Mesenchymal stem cell (in vitro differentiated cells and primary cell): ENCODE data around the gene LMO1.

Experiments
- DNase-seq: peaks from one replicate; pipeline ENCODE4 v3.0.0-alpha.2; 2013
- H2AFZ ChIP-seq: one replicate; pipeline ENCODE4 v1.6.1; 2013; ENCODE audit warnings: low read depth, mild to moderate bottlenecking, control low read depth, inconsistent platforms, low read length, moderate library complexity
- H2AK5ac ChIP-seq: 2 replicates; pipeline ENCODE4 v1.6.1; 2013; ENCODE audit warnings: low read length, moderate library complexity, mild to moderate bottlenecking, inconsistent platforms; ENCODE audit not compliant: severe bottlenecking
- H2BK120ac ChIP-seq: one replicate; pipeline ENCODE4 v1.6.1; 2013; ENCODE audit warnings: low read depth, mild to moderate bottlenecking, inconsistent platforms, low read length, moderate library complexity
- H2BK12ac ChIP-seq, 2 experiments: one replicate each; pipeline ENCODE4 v1.6.1; 2013; ENCODE audit warnings: inconsistent platforms in 2 of 2, low read length in 2 of 2, mild to moderate bottlenecking in 2 of 2, moderate library complexity in 2 of 2, control low read depth in 1 of 2
- H2BK15ac ChIP-seq: one replicate; pipeline ENCODE4 v1.6.1; 2013; ENCODE audit warnings: mild to moderate bottlenecking, low read depth, inconsistent platforms; ENCODE audit not compliant: poor library complexity, severe bottlenecking
- H2BK5ac ChIP-seq: 2 replicates; pipeline ENCODE4 v1.6.1; 2013; ENCODE audit warnings: low read depth, mild to moderate bottlenecking, low read length, control low read depth, inconsistent platforms; ENCODE audit not compliant: poor library complexity, severe bottlenecking
- H3K14ac ChIP-seq, 2 experiments: one replicate each; pipeline ENCODE4 v1.6.1; 2013; ENCODE audit warnings: inconsistent platforms in 2 of 2, low read length in 2 of 2, control low read depth in 1 of 2, mild to moderate bottlenecking in 1 of 2, moderate library complexity in 1 of 2
- H3K18ac ChIP-seq, 2 experiments: one replicate each; pipeline ENCODE4 v1.6.1; 2013; ENCODE audit warnings: inconsistent platforms in 2 of 2, low read length in 2 of 2, control low read depth in 1 of 2, low read depth in 1 of 2, mild to moderate bottlenecking in 1 of 2
- H3K23ac ChIP-seq, 2 experiments: one replicate each; pipeline ENCODE4 v1.6.1; 2013; ENCODE audit warnings: inconsistent platforms in 2 of 2, low read length in 2 of 2, mild to moderate bottlenecking in 2 of 2, moderate library complexity in 2 of 2, control low read depth in 1 of 2
- H3K27ac ChIP-seq: 2 replicates; pipeline ENCODE4 v1.5.1; 2013; ENCODE audit warnings: mild to moderate bottlenecking, moderate library complexity, low read length, control low read depth, inconsistent platforms; ENCODE audit not compliant: poor library complexity, severe bottlenecking
- H3K27me3 ChIP-seq, 2 experiments: 2 replicates each; pipeline versions ENCODE4 v1.6.1 to v1.7.0; 2013; ENCODE audit warnings: low read length in 2 of 2, mild to moderate bottlenecking in 2 of 2, moderate library complexity in 2 of 2, control low read depth in 1 of 2, inconsistent platforms in 1 of 2; ENCODE audit not compliant: control insufficient read depth in 1 of 2, insufficient read depth in 1 of 2
- H3K36me3 ChIP-seq, 2 experiments: 2 replicates each; pipeline versions ENCODE4 v1.6.1 to v1.7.0; 2013; ENCODE audit warnings: low read length in 2 of 2, control low read depth in 1 of 2, inconsistent platforms in 1 of 2, low read depth in 1 of 2, mild to moderate bottlenecking in 1 of 2; ENCODE audit not compliant: insufficient read depth in 2 of 2, control insufficient read depth in 1 of 2
- H3K4ac ChIP-seq, 2 experiments: one replicate each; pipeline ENCODE4 v1.6.1; 2013; ENCODE audit warnings: inconsistent platforms in 2 of 2, low read length in 2 of 2, mild to moderate bottlenecking in 2 of 2, moderate library complexity in 2 of 2, control low read depth in 1 of 2, low read depth in 1 of 2
- H3K4me1 ChIP-seq: 2 replicates; pipeline ENCODE4 v1.6.1; 2013; ENCODE audit warnings: low read depth, low read length, control low read depth; ENCODE audit not compliant: control insufficient read depth, insufficient read depth
- H3K4me2 ChIP-seq: 2 replicates; pipeline ENCODE4 v1.6.1; 2013; ENCODE audit warnings: low read length, mild to moderate bottlenecking, inconsistent platforms; ENCODE audit not compliant: poor library complexity, severe bottlenecking
- H3K4me3 ChIP-seq, 2 experiments: 2 replicates each; pipeline versions ENCODE4 v1.5.1 to v1.7.0; 2013; ENCODE audit warnings: low read length in 2 of 2, mild to moderate bottlenecking in 2 of 2, control low read depth in 1 of 2, low read depth in 1 of 2; ENCODE audit not compliant: insufficient read depth in 1 of 2
- H3K79me1 ChIP-seq: replicated peaks from 2 replicates; pipeline ENCODE4 v1.6.1; 2013; ENCODE audit warnings: mild to moderate bottlenecking, control low read depth, low read length, inconsistent platforms; ENCODE audit not compliant: poor library complexity, severe bottlenecking
- H3K9ac ChIP-seq: 2 replicates; pipeline ENCODE4 v1.7.0; 2013; ENCODE audit warnings: mild to moderate bottlenecking, low read length, moderate library complexity
- H3K9me3 ChIP-seq: 2 replicates; pipeline ENCODE4 v1.7.0; 2013; ENCODE audit warnings: mild to moderate bottlenecking, low read length; ENCODE audit not compliant: control insufficient read depth
- H4K8ac ChIP-seq: one replicate; pipeline ENCODE4 v1.6.1; 2013; ENCODE audit warnings: inconsistent platforms, mild to moderate bottlenecking, low read length, moderate library complexity
- H4K91ac ChIP-seq: one replicate; pipeline ENCODE4 v1.6.1; 2013; ENCODE audit warnings: mild to moderate bottlenecking, low read length, inconsistent platforms
- WGBS: methylation state at CpG from one replicate; pipeline ENCODE4 v1.1.7; 2013; ENCODE audit warnings: mixed read lengths; 5-methylcytosine and 5-hydroxymethylcytosine counted together

The LMO1 gene

DNA sequence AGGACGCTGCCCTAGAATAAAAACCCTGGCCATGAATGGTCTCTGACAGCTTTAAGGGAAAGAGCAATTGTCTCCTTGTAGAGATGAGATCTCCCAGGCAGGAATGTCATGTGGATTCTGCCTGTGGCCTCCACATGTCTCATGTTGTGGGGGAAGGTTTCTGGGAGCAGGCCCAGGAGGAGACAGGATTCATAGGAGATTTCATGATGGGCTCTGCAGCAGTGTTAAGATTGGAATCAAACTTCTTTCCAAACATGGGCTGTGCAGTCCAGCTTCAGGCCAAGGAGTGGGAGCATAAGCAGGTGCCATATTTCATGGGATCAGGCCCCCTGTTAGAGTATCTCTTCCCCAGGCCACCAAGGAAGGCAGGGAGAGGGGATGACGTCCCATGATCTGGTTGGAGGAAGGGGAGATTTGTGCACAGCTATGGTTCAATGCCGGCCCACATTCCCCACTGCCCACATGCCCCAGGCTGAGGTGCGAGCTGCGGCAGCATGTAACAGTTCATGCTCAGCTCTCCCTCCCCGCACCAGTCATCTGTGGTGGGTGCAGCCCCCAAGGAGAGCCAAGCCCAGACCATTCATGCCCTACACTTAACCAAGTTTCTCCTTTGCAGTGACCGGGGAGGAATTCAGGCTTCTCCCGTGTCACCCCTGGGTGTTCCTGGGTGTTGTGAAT lies 42.5 kb downstream of the LMO1 start:
- Histone ChIP-seq H4K8ac (no peak overlapping the region), H3K27ac (no peak overlapping the region), H3K4me3 (no peak overlapping the region), H3K4me1 (no peaks in the 10 kb centered on the region), H2BK120ac (no peak overlapping the region), H2AK5ac (no peak overlapping the region), H3K9ac (no peak overlapping the region), H3K4me2 (no peak overlapping the region), H3K23ac (no peak overlapping the region), H3K14ac (no peak overlapping the region), H2BK5ac (no peak overlapping the region), H2BK12ac (no peak overlapping the region), H3K9me3 (no peaks in the 10 kb centered on the region), H2AFZ (no peak overlapping the region), H2BK15ac (no peak overlapping the region), H3K4ac (no peak overlapping the region), H3K36me3 (no peaks in the 10 kb centered on the region), H3K79me1 (no peaks in the 10 kb centered on the region), H4K91ac (no peak overlapping the region), H3K18ac (no peak overlapping the region), H3K27me3 (peaks cover 37 to 45% of the 10 kb centered on the region in 2 experiments)
- DNase-seq = no peak
- WGBS = 90% methylated on average over 8 of the region's 8 CpGs

DNA sequence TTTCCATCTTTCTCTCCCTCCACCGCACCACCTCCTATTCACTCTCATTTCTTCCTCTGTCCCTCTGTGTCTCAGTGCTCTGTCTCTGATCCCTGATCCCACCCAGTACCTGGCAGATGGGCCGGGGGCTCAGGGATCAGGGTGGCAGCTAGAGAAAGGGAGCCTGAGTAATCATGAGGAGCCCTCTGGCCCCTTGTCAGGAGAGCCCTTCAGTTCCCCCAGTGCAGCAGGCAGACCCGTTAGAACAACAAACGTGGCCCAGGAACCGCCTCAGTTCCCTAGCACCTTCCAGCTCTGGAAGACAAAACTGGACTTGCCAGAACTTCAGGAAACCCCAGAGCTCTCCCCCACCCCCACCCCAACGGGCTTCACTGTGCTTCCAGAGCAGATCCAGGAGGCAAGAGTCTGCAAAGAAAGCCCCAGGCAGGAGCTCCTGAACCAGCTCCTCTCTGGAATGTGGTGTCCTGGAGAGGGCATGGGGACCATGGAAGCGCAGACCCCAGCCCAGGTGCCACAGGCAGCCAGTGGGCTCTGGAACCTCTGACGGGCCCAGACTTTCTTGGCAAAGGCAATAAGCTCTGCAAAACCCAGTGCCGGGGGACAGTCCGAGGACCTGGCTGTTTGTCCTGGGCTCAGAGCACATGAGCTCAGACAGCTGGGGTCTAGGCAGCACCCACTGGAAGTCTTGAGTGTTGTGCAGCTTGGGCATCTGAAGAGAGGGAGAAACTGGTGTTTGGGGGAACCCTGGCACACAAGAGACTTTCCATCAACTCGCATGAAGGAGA lies 43.2 kb downstream of the LMO1 start:
- H2BK5ac ChIP-seq = no peak overlapping the region
- no peak overlapping the region for H3K4ac ChIP-seq
- no peak overlapping the region for H3K27ac ChIP-seq
- H3K27me3 ChIP-seq = peaks cover 44 to 52% of the 10 kb centered on the region in 2 experiments
- H2AFZ ChIP-seq = no peak overlapping the region
- H2BK15ac ChIP-seq = no peak overlapping the region
- H3K23ac ChIP-seq = no peak overlapping the region
- H3K4me3 ChIP-seq = no peak overlapping the region
- no peak overlapping the region for H2AK5ac ChIP-seq
- no peak overlapping the region for H3K14ac ChIP-seq
- no peaks in the 10 kb centered on the region for H3K79me1 ChIP-seq
- H3K18ac ChIP-seq = no peak overlapping the region
- no peaks in the 10 kb centered on the region for H3K4me1 ChIP-seq
- no peaks in the 10 kb centered on the region for H3K9me3 ChIP-seq
- H4K91ac ChIP-seq = no peak overlapping the region
- no peak overlapping the region for H4K8ac ChIP-seq
- H3K9ac ChIP-seq = no peak overlapping the region
- H2BK12ac ChIP-seq = no peak overlapping the region
- no peak overlapping the region for H2BK120ac ChIP-seq
- H3K36me3 ChIP-seq = no peaks in the 10 kb centered on the region
- WGBS = 85% methylated on average over 10 of the region's 11 CpGs
- no peak for DNase-seq
- H3K4me2 ChIP-seq = no peak overlapping the region

DNA sequence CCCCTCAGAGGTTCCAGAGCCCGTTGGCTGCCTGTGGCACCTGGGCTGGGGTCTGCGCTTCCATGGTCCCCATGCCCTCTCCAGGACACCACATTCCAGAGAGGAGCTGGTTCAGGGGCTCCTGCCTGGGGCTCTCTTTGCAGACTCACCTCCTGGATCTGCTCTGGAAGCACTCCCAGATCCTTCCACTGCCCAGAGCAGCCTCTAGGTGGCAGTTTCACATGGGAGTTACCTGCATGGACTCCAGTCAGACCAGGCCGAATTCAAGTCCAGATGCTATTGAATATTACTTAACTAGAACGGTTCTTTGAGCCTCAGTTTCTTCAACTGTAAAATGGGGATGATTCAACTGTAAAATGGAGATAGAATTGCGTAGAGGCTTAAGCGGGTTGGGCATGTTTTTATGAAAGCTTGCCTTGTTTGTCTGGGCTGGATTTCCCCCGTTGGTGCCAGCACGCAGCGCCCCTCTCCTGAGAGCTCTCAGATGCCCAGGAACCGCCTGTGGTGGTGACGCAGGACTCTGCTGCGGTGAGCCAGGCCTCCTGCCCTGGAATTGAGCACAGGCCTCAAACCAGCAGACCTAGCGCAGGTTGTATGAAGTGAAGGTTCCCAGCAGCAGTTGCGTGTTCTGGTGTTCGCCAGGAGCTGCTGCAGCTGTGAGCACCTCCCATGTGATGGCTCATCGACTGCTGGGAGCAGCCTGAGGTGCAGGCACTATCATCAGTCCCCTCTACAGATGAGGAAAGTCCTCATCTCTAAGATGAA lies 44.2 kb downstream of the LMO1 start:
- Histone ChIP-seq H2AK5ac (no peak overlapping the region), H2BK12ac (no peak overlapping the region), H3K14ac (no peak overlapping the region), H2BK120ac (no peak overlapping the region), H2BK15ac (no peak overlapping the region), H3K18ac (no peak overlapping the region), H3K9ac (no peak overlapping the region), H3K36me3 (no peaks in the 10 kb centered on the region), H3K4me2 (no peak overlapping the region), H3K79me1 (no peaks in the 10 kb centered on the region), H4K91ac (no peak overlapping the region), H2AFZ (no peak overlapping the region), H3K4me3 (no peak overlapping the region), H3K9me3 (no peaks in the 10 kb centered on the region), H2BK5ac (no peak overlapping the region), H3K23ac (no peak overlapping the region), H3K27me3 (peaks cover 53 to 60% of the 10 kb centered on the region in 2 experiments), H3K4me1 (no peaks in the 10 kb centered on the region), H3K4ac (no peak overlapping the region), H4K8ac (no peak overlapping the region), H3K27ac (no peak overlapping the region)
- DNase-seq = peak; percentile 48
- 86% methylated on average over 15 of the region's 16 CpGs for WGBS

DNA sequence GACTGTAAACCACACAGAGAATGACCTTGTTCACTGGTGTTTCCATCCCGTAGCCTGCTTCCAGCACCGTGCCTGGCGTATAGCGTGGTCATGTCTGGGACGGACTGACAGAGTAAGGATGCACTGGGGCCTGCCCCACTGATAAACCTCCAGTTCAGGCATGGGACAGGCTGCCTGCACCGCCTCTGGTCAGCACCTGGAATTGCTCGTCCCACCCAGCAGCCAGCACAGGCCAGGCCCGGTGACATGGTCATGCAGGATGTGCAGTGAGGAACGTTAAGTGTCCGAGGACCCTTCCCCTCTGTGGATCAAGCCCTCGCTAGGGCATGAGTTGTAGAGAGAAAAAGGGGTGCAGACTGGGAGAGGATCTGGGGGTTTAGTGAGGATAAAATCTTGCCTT lies 44.8 kb downstream of the LMO1 start:
- DNase-seq = no peak
- Histone ChIP-seq H3K36me3 (no peaks in the 10 kb centered on the region), H3K27me3 (peaks cover 52 to 61% of the 10 kb centered on the region in 2 experiments), H2BK12ac (no peak overlapping the region), H3K27ac (no peak overlapping the region), H2BK5ac (no peak overlapping the region), H3K9ac (no peak overlapping the region), H3K23ac (no peak overlapping the region), H4K91ac (no peak overlapping the region), H2BK120ac (no peak overlapping the region), H3K18ac (no peak overlapping the region), H2AFZ (no peak overlapping the region), H4K8ac (no peak overlapping the region), H3K9me3 (no peaks in the 10 kb centered on the region), H3K79me1 (no peaks in the 10 kb centered on the region), H2AK5ac (no peak overlapping the region), H3K4ac (no peak overlapping the region), H3K14ac (no peak overlapping the region), H3K4me3 (no peak overlapping the region), H2BK15ac (no peak overlapping the region), H3K4me2 (no peak overlapping the region), H3K4me1 (no peaks in the 10 kb centered on the region)
- WGBS = 74% methylated on average over 11 of the region's 11 CpGs
